NCI-H82 treated with DMSO at 0.1 percent for 48 hours (cell line): ENCODE data around the gene PLCG1.
A peak's percentile ranks its signal among the peaks of the same experiment; 100 is the strongest.

Experiments used
- DNase-seq: peaks from one replicate; lab custom pipeline; 2025; ENCODE audit not compliant: unreplicated experiment; lab: John Stamatoyannopoulos, UW

Gene PLCG1

GRCh38 chr20:41166201-41167117 lies 29.1 kb downstream of the PLCG1 start:
- no peak for DNase-seq

- DNase-seq, result no peak
These were observed 29.8 kb downstream of the PLCG1 start for GRCh38 chr20:41167118-41167470.

- no peak for DNase-seq
These were observed 30.3 kb downstream of the PLCG1 start for GRCh38 chr20:41167481-41168253.

- DNase-seq, result no peak
These were observed 31.2 kb downstream of the PLCG1 start for GRCh38 chr20:41168281-41169161.

- DNase-seq, result no peak
These were observed 31.9 kb downstream of the PLCG1 start for GRCh38 chr20:41169162-41169690.

GRCh38 chr20:41169791-41170351 lies 32.5 kb downstream of the PLCG1 start:
- DNase-seq, result no peak

- no peak for DNase-seq
These were observed 33.2 kb downstream of the PLCG1 start for GRCh38 chr20:41170386-41171105.

GRCh38 chr20:41171736-41172295 lies 34.5 kb downstream of the PLCG1 start:
- DNase-seq, result no peak

GRCh38 chr20:41172296-41173140 lies 35.2 kb downstream of the PLCG1 start:
- no peak for DNase-seq

- DNase-seq, result peak; percentile 8
These were observed 35.9 kb downstream of the PLCG1 start for GRCh38 chr20:41173161-41173721.

- DNase-seq, result no peak
These were observed 36.5 kb downstream of the PLCG1 start for GRCh38 chr20:41173791-41174341.

- no peak for DNase-seq
These were observed 37.0 kb downstream of the PLCG1 start for GRCh38 chr20:41174373-41174772.

GRCh38 chr20:41174782-41175181 lies 37.4 kb downstream of the PLCG1 start:
- DNase-seq, result no peak

GRCh38 chr20:41175201-41175651 lies 37.9 kb downstream of the PLCG1 start:
- DNase-seq, result no peak

- no peak for DNase-seq
These were observed 38.5 kb downstream of the PLCG1 start for GRCh38 chr20:41175727-41176330.

GRCh38 chr20:41176711-41177552 lies 39.6 kb downstream of the PLCG1 start:
- no peak for DNase-seq

GRCh38 chr20:41177636-41178035 lies 40.3 kb downstream of the PLCG1 start:
- peak; percentile 54 for DNase-seq
